GM19324 (cell line): ENCODE measurements around the gene SSH2.

ENCODE experiments used
- ATAC-seq: cut with Tn5 transposase; IDR thresholded peaks from one replicate; pipeline ENCODE4 v1.9.1; 2021; ENCODE audit warnings: mild to moderate bottlenecking, moderate library complexity; ENCODE audit not compliant: unreplicated experiment, low FRiP score

The SSH2 gene

GRCh38 chr17:29595943-29596774, 333.9 kb downstream of the SSH2 start:
- no peak for ATAC-seq

- ATAC-seq = no peak
Observed at GRCh38 chr17:29595107-29595942, 334.7 kb downstream of the SSH2 start.

GRCh38 chr17:29594519-29595090, 335.4 kb downstream of the SSH2 start:
- no peak for ATAC-seq

DNA sequence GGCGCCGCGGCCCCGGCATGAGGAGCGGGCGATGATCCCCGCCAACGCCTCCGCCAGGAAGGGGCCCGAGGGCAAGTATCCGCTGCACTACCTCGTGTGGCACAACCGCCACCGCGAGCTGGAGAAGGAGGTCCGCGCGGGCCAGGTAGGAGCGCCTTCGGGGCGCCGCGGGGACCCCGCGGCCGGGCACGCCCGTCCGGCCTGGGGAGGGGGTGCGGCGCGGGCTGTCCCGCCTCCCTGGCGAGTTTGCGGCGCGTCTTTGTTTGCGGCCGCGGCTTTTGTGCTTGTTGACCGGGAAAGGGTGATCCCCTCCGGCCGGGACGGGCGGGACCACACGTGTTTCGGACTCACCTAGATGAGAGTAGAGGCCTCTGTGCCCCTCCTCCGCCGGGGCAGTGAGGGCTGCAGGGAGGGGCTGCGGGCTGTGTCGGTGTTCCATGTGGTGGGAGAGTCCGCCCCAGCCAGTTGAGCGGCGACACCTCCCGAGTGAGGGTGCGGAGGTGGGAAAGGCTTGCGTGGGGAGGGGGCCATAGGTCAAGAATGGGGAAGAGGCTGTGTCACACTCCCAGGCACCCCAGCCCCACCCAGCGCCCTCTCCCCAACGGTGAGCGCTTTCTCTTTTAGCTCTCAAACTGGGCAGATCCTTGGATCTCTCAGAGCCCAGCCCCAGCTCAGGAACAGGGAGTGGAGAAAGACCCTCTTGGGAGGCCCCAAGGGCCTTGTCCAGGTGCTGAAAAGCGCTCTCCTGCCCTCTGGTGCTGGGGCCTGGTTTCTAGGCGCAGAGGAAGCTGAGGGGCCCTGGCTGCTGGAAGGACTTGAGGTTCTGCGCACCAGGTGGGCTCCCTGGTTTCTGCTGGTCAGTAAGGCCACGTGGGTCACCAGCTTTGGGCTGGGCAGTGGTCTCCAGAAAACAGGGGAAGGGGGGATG, 336.2 kb downstream of the SSH2 start:
- no peak for ATAC-seq

GRCh38 chr17:29592850-29593551, 337.0 kb downstream of the SSH2 start, which contains the start of gene ANKRD13B:
ANKRD13B (plus strand) TSS chr17:29593132; CDS start chr17:29593622, 490 bp downstream.
- ATAC-seq = no peak

- ATAC-seq = no peak
Observed at GRCh38 chr17:29591737-29592608, 338.1 kb downstream of the SSH2 start.

DNA sequence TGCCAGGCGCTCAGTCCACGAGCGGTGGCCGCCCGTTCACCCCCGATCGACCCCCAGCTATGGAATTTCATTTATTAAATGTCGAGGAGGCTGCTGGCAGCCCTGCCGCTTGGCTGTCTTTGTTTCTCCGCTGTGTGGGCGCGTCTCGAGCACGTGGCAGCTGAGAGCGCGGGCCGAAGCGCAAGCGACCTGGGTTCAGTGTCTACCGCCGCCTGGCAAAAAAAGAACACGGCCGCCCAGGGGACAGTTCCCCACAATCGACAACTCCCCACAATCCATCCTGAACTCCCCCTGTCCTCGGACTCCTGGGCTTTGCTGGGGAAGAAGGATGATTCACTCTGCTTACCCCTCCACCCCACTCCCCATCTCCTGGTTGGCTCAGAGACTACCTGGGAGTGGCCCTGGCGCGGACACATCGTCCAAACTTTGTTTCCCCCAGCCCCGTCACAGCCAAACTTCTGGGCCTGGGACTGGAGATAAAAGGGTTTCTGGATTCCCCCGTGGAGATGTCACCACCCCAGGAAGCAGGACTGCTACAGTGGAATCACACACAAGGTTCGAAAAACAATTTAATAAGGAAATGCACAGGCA, 338.8 kb downstream of the SSH2 start:
- ATAC-seq = no peak

DNA sequence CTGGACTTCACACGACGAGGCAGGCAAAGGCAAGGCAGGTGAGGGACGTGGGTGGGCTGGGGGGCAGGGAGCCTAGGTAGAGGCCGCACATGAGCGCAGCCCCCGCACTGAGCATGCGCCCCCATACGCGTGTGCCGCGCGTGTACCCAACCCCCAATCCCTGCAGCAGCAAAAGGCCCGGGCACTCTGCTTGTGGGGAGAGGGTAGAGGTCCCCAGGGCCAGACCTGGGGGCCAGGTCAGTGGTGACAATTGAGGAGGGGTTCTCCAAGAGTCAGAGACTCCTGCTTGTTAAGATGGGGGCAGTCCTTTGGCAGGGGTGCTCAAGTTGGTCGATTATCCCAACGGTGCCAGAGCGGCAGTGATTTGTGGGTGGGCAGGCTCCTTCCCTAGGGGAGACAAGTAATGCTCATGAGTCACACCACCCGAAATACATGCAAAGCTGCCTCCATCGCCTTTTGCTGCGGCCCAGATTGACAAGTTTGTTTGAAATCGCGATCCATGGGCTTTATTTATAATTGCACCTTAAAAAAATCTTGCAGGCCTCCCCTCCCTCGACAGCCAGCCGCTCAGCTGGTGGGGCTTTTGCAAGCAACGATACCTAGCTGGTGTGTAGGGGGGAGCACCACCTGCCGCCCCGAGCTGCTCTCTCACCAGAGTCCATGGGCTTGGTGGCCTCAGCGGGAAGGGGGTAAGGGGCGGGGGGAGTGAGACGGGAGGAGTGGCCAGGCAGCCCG, 339.4 kb downstream of the SSH2 start:
- no peak for ATAC-seq

DNA sequence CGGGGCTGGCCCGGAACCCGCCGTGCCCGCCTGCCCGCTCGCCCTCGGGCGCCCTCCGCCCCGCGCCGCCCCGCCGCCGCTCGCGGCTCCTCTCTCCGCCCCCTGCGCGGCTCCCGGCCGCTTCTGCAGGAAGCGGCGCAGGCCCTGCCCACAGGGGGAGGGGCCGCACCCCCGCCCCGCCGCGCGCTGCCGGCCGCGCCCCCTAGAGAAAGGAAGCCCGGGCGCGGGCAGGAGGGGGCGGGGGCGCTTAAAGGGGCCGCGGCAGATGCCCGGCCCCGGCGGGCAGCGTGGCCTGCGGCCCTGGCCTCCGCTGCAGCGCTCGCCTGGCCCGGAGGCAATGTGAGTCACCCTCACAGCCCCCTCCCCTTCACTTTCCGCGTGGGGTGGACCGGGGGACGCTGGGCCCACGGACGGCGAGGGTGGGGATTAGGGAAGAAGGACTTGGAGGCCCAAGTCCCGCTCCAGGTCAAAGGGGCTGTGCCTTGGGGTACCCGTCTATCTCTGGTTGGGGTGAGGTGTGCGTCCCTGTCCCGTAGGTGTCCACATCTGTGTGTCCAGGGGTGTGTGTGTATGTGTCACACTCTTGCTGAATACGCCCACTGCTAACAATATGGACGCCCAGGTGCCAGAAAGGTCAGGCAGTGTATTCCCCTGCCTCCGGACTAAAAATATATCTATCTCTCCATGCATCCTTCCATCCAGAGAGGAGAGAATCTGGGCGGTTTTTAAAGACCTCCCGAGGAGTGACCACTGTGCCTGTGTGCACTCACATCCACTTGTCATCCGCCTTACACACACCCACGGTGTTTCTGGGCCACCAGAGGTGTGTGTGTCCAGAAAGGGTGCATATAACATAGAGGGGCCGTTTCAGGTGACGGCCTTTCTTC, 340.3 kb downstream of the SSH2 start, which contains the start of gene GIT1:
GIT1 (minus strand) TSS at position 125 of the 887 bp plus-strand sequence. CDS start 270 bp downstream, outside the sequence.
- peak; percentile 82 for ATAC-seq

GRCh38 chr17:29588562-29589411, 341.2 kb downstream of the SSH2 start:
- ATAC-seq = peak; percentile 31

DNA sequence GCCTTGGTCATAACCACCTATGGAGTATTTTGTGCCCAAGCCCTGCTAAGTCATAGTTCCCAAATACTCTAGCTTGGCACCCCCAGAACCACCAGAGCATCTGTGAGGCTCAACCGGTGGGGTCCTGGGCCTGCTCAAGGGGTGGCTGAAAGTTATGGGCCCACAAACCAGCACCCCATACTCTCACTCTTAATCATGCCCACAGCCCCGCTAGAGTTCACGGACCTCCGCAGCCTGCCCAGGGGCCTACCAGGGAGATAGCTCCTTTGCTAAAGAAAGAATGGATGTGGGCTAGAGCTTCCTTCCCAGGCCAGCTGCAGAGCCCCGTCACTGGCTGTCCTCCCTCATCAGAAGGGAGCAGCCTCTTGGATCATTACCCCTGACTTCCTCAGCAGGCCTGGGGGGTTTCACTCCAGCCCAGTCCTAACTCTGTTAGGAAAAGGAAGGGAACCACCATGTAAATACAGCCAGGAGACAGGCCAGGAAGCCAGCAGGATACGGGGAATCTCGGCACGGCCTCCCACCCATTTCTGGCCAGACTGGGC, 341.9 kb downstream of the SSH2 start:
- ATAC-seq = no peak

DNA sequence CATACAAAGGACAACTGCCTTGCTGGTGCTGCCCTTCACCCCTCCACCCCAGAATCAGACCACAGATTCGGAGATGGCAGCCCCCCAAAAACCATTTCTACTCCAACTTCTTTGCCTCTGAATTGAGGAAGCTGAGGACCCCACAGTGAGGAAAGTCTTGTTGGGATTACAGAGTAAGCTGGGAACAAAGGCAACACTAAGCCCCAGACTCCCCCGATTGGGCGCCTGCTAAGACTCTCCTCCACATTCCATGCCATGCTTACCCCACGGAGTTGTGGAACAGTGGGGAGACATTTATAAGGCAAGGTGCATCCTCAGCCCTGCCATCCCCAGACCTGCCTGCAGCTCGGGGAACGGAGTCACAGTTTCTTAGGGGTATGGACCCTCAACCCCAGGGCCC, 342.4 kb downstream of the SSH2 start:
- no peak for ATAC-seq

GRCh38 chr17:29586676-29587469, 343.2 kb downstream of the SSH2 start:
- no peak for ATAC-seq

GRCh38 chr17:29585080-29585751, 344.8 kb downstream of the SSH2 start:
- no peak for ATAC-seq
